K562 (cell line): Measurements from ENCODE around the gene HOXC5. TPM values are rescaled to one million over a fixed set of nuclear protein-coding genes. Genes with fewer than 3 reads are reported as not detected.
A peak's percentile ranks its signal among the peaks of the same experiment; 100 is the strongest.

ENCODE experiments used
- BRCA1 ChIP-seq, 2 experiments: fragments of 450-650 bp in 1 of 2; sonication (generic) in 1 of 2; formaldehyde crosslinking in 1 of 2; IDR thresholded peaks; 2 replicates each; pipeline versions ENCODE4 v1.5.0 to v1.6.1; 2017 to 2020; ENCODE audit warnings: mild to moderate bottlenecking in 1 of 2, missing genetic modification reagents in 1 of 2
- CBX8 ChIP-seq: fragments of 200-600 bp; sonication (generic); IDR thresholded peaks from 2 replicates; pipeline ENCODE4 v1.6.1; 2012; ENCODE audit warnings: borderline replicate concordance, mixed run types, low read depth, mild to moderate bottlenecking, moderate library complexity, mixed read lengths, low read length, control low read depth, inconsistent platforms; ENCODE audit not compliant: poor library complexity, severe bottlenecking; ENCODE audit errors: extremely low read depth
- CHD1 ChIP-seq: fragments of 200-600 bp; sonication (generic); IDR thresholded peaks from one replicate; pipeline ENCODE4 v1.6.1; 2012; ENCODE audit warnings: mild to moderate bottlenecking, moderate library complexity, low read length, inconsistent platforms
- CTBP1 ChIP-seq: fragments of 450-650 bp; IDR thresholded peaks from 2 replicates; pipeline ENCODE4 v1.6.1; 2016; ENCODE audit warnings: borderline replicate concordance
- DNMT1 ChIP-seq: fragments of 450-650 bp; IDR thresholded peaks from 2 replicates; pipeline ENCODE4 v1.6.1; 2016; ENCODE audit warnings: antibody characterized with exemption, mild to moderate bottlenecking
- FOSL1 ChIP-seq: fragments of 200-800 bp; sonication (Bioruptor generic); conservative IDR thresholded peaks from 2 replicates; pipeline ENCODE4 v1.6.1; 2016; ENCODE audit warnings: missing genetic modification characterization, missing compliant biosample characterization
- HCFC1 ChIP-seq: IDR thresholded peaks from 2 replicates; pipeline ENCODE4 v1.6.1; 2012; ENCODE audit warnings: low read depth, low read length, improper control_type of control experiment
- HEY1 ChIP-seq: fragments of 250-450 bp; sonication (Bioruptor Pico); IDR thresholded peaks from 2 replicates; pipeline ENCODE4 v1.5.0; 2020; ENCODE audit warnings: mild to moderate bottlenecking, moderate library complexity, borderline replicate concordance
- HNRNPK ChIP-seq: fragments of 200-400 bp; formaldehyde crosslinking; IDR thresholded peaks from one replicate; pipeline ENCODE4 v1.6.1; 2018; ENCODE audit warnings: mild to moderate bottlenecking, low read depth, low read length; ENCODE audit not compliant: poor library complexity, severe bottlenecking
- KLF1 ChIP-seq: fragments of 450-650 bp; IDR thresholded peaks from 2 replicates; pipeline ENCODE4 v1.6.1; 2016; ENCODE audit warnings: missing genetic modification characterization, missing compliant biosample characterization
- LEF1 ChIP-seq: fragments of 450-650 bp; IDR thresholded peaks from 2 replicates; pipeline ENCODE4 v1.6.1; 2016; ENCODE audit warnings: mild to moderate bottlenecking
- MECOM ChIP-seq: fragments of 250-450 bp; sonication (Bioruptor Pico); IDR thresholded peaks from 2 replicates; pipeline ENCODE4 v1.8.0; 2022; ENCODE audit warnings: inconsistent platforms
- NR2C2 ChIP-seq, 2 experiments: fragments of 200-800 bp in 1 of 2; sonication (Bioruptor generic) in 1 of 2; sonication (generic) in 1 of 2; formaldehyde crosslinking in 1 of 2; IDR thresholded peaks; 2 replicates each; pipeline versions ENCODE4 v1.6.1 to v1.8.0; 2016 to 2022; ENCODE audit warnings: mild to moderate bottlenecking in 1 of 2, missing compliant biosample characterization in 1 of 2, missing genetic modification characterization in 1 of 2, missing genetic modification reagents in 1 of 2
- RAD51 ChIP-seq: fragments of 450-650 bp; IDR thresholded peaks from 2 replicates; pipeline ENCODE4 v1.7.1; 2016; ENCODE audit warnings: low read depth, mild to moderate bottlenecking, borderline replicate concordance
- RBM17 ChIP-seq: fragments of 200-400 bp; formaldehyde crosslinking; IDR thresholded peaks from 2 replicates; pipeline ENCODE4 v1.6.1; 2017; ENCODE audit warnings: low read depth, mild to moderate bottlenecking, low read length, borderline replicate concordance
- SMAD4 ChIP-seq: fragments of 250-450 bp; sonication (Bioruptor Pico); conservative IDR thresholded peaks from 2 replicates; pipeline ENCODE4 v1.8.0; 2021; ENCODE audit warnings: inconsistent platforms, mild to moderate bottlenecking, moderate library complexity
- STAT5A ChIP-seq: IDR thresholded peaks from 2 replicates; pipeline ENCODE4 v1.6.1; 2012; ENCODE audit warnings: low read length, inconsistent platforms, borderline replicate concordance
- WHSC1 ChIP-seq: IDR thresholded peaks from one replicate; pipeline ENCODE4 v1.6.1; 2012; ENCODE audit warnings: low read length, control low read depth, inconsistent platforms
- XRCC4 ChIP-seq: IDR thresholded peaks from one replicate; pipeline ENCODE4 v1.6.1; 2011; ENCODE audit not compliant: insufficient read depth, insufficient read length; ENCODE audit errors: extremely low read depth
- ZNF124 ChIP-seq: sonication (generic); formaldehyde crosslinking; IDR thresholded peaks from 2 replicates; pipeline ENCODE4 v1.8.1; 2022; ENCODE audit warnings: missing genetic modification reagents
- ZNF143 ChIP-seq: sonication (generic); formaldehyde crosslinking; IDR thresholded peaks from 2 replicates; pipeline ENCODE4 v1.9.0; 2022; ENCODE audit warnings: mild to moderate bottlenecking, missing genetic modification reagents
- ZNF644 ChIP-seq: fragments of 200-800 bp; sonication (Bioruptor generic); IDR thresholded peaks from 2 replicates; pipeline ENCODE4 v1.6.1; 2016; ENCODE audit warnings: low read depth, missing genetic modification characterization, missing compliant biosample characterization
- ZNF695 ChIP-seq: fragments of 450-650 bp; formaldehyde crosslinking; IDR thresholded peaks from 2 replicates; pipeline ENCODE4 v1.4.0; 2020; ENCODE audit warnings: mild to moderate bottlenecking, moderate library complexity
- ZNF77 ChIP-seq: fragments of 250-450 bp; sonication (Bioruptor Pico); IDR thresholded peaks from 2 replicates; pipeline ENCODE4 v1.5.0; 2020
- polyA plus RNA-seq, 8 experiments: library from polyadenylated mRNA; depleted of rRNA in 4 of 8; stranded (reverse) in 5 of 8; unstranded in 3 of 8; fragments of >200 nt; fragmentation: Nextera tagmentation in 2 of 8; fragmentation: Illumina TruSeq in 1 of 8; extraction: Ambion mirVana in 2 of 8; extraction: Trizol in 1 of 8; gene quantifications; 2 replicates each; pipeline versions ENCODE4 v1.2.1 to v1.2.3, GENCODE V29; 2011 to 2014; ENCODE audit warnings: inconsistent platforms in 1 of 8, missing spikeins in 1 of 8
- total RNA-seq, 7 experiments: library from RNA; depleted of rRNA in 6 of 7; stranded (reverse); fragments of >200 nt in 6 of 7; fragmentation: Illumina TruSeq in 2 of 7; extraction: Trizol in 2 of 7; gene quantifications; 2 replicates each; pipeline versions ENCODE4 v1.2.1 to v1.2.3, GENCODE V29; 2011 to 2021; ENCODE audit warnings: low replicate concordance in 1 of 7
- TF ChIP-seq, protein P1 (sequence below): fragments of 250-450 bp; sonication (Bioruptor Pico); IDR thresholded peaks from 2 replicates; pipeline ENCODE4 v1.9.0; 2021; ENCODE audit warnings: mild to moderate bottlenecking, inconsistent platforms
- TF ChIP-seq, protein P2 (sequence below): fragments of 250-450 bp; sonication (Bioruptor Pico); IDR thresholded peaks from 2 replicates; pipeline ENCODE4 v1.6.1; 2021; ENCODE audit warnings: mild to moderate bottlenecking
- TF ChIP-seq, protein P3 (sequence below): fragments of 250-450 bp; sonication (Bioruptor Pico); IDR thresholded peaks from 2 replicates; pipeline ENCODE4 v1.5.0; 2020; ENCODE audit warnings: mild to moderate bottlenecking

HOXC5 gene
- total and polyA plus RNA-seq, 9 of the 15 experiments (the other 6 are each of a cell fraction or from before 2014, with no cell fraction given) = 0.10 to 0.44 (median 0.18) TPM; not detected in 4

DNA sequence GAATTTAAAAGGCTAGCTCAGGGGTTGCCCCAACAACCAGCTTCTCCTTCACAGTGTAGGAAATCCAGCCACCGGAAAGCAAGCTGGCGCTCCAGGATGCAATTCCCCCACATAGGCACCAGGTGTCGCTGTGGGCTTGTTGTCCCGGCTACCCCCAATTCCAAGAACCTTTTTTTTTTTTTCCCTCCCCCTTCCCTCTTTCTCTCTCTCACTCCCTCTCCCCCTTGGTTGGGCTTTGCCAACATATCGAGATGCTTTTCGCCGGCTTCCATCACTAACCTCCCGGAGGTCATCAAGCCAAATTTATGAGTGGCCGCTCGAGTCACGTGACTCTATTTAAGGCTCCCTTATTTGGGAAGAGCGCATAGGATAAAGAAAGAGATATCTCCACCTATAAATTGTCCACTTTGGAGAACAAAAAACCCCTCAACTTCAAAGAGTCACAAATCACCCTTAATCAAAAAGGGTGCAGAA, at the start of gene HOXC5 (continued):
- no peak for TF ChIP-seq WHSC1
- TF ChIP-seq HCFC1 = no peak
- no peak for TF ChIP-seq ZNF143 (CRISPR knock-in tag)
- TF ChIP-seq ZNF124 = no peak
- no peak for TF ChIP-seq ZNF77 (CRISPR knock-in tag)
- TF ChIP-seq HNRNPK = peak; percentile 28
- TF ChIP-seq ZNF695 (CRISPR knock-in tag) = no peak
- no peak for TF ChIP-seq CBX8
- no peak for TF ChIP-seq BRCA1 (IDR thresholded peaks at IDR 0.05)
- no peak for TF ChIP-seq BRCA1 (CRISPR knock-in tag; IDR thresholded peaks at IDR 0.05)
- TF ChIP-seq, protein P1, sequence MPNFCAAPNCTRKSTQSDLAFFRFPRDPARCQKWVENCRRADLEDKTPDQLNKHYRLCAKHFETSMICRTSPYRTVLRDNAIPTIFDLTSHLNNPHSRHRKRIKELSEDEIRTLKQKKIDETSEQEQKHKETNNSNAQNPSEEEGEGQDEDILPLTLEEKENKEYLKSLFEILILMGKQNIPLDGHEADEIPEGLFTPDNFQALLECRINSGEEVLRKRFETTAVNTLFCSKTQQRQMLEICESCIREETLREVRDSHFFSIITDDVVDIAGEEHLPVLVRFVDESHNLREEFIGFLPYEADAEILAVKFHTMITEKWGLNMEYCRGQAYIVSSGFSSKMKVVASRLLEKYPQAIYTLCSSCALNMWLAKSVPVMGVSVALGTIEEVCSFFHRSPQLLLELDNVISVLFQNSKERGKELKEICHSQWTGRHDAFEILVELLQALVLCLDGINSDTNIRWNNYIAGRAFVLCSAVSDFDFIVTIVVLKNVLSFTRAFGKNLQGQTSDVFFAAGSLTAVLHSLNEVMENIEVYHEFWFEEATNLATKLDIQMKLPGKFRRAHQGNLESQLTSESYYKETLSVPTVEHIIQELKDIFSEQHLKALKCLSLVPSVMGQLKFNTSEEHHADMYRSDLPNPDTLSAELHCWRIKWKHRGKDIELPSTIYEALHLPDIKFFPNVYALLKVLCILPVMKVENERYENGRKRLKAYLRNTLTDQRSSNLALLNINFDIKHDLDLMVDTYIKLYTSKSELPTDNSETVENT = no peak
- TF ChIP-seq CTBP1 = no peak
- TF ChIP-seq RAD51 = peak; percentile 92
- no peak for TF ChIP-seq ZNF644
- no peak for TF ChIP-seq RBM17
- no peak for TF ChIP-seq SMAD4 (CRISPR knock-in tag)
- no peak for TF ChIP-seq CHD1
- TF ChIP-seq FOSL1 (tag) = no peak
- no peak for TF ChIP-seq DNMT1
- TF ChIP-seq, protein P2, sequence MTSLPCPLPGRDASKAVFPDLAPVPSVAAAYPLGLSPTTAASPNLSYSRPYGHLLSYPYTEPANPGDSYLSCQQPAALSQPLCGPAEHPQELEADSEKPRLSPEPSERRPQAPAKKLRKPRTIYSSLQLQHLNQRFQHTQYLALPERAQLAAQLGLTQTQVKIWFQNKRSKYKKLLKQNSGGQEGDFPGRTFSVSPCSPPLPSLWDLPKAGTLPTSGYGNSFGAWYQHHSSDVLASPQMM (CRISPR knock-in tag) = no peak
- no peak for TF ChIP-seq HEY1 (CRISPR knock-in tag)
- TF ChIP-seq, protein P3, sequence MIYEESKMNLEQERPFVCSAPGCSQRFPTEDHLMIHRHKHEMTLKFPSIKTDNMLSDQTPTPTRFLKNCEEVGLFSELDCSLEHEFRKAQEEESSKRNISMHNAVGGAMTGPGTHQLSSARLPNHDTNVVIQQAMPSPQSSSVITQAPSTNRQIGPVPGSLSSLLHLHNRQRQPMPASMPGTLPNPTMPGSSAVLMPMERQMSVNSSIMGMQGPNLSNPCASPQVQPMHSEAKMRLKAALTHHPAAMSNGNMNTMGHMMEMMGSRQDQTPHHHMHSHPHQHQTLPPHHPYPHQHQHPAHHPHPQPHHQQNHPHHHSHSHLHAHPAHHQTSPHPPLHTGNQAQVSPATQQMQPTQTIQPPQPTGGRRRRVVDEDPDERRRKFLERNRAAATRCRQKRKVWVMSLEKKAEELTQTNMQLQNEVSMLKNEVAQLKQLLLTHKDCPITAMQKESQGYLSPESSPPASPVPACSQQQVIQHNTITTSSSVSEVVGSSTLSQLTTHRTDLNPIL = no peak
- no peak for TF ChIP-seq MECOM (CRISPR knock-in tag)
- no peak for TF ChIP-seq XRCC4
- no peak for TF ChIP-seq LEF1
- no peak for TF ChIP-seq NR2C2 (CRISPR knock-in tag; IDR thresholded peaks at IDR 0.05)
- no peak for TF ChIP-seq NR2C2 (tag; IDR thresholded peaks at IDR 0.05)
- TF ChIP-seq KLF1 (tag) = no peak
- TF ChIP-seq STAT5A = no peak; the same call in 1 of the 2 replicates
